Measurements from ENCODE around the gene RABAC1. TPM values are rescaled to one million over a fixed set of nuclear protein-coding genes. Genes with fewer than 3 reads are reported as not detected.

The RABAC1 gene
- total and polyA plus RNA-seq, 2 of the 13 experiments (the other 11 are each of a cell fraction or from before 2014, with no cell fraction given): 37.4 to 74.0 TPM

- TF ChIP-seq, protein P1, sequence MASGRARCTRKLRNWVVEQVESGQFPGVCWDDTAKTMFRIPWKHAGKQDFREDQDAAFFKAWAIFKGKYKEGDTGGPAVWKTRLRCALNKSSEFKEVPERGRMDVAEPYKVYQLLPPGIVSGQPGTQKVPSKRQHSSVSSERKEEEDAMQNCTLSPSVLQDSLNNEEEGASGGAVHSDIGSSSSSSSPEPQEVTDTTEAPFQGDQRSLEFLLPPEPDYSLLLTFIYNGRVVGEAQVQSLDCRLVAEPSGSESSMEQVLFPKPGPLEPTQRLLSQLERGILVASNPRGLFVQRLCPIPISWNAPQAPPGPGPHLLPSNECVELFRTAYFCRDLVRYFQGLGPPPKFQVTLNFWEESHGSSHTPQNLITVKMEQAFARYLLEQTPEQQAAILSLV (CRISPR knock-in tag; IDR thresholded peaks at IDR 0.05; ENCODE audit: borderline replicate concordance): peak; percentile 4; the same call in 1 of the 2 replicates
- TF ChIP-seq SMARCC2 (IDR thresholded peaks at IDR 0.05) (no peak), SAFB2 (CRISPR knock-in tag; IDR thresholded peaks at IDR 0.05; ENCODE audit: borderline replicate concordance, low read depth) (no peak; the same call in 1 of the 2 replicates), TFE3 (CRISPR knock-in tag; IDR thresholded peaks at IDR 0.05) (no peak), LCORL (IDR thresholded peaks at IDR 0.05) (no peak), LCORL (CRISPR knock-in tag; IDR thresholded peaks at IDR 0.05) (0 out of 2 replicates have a peak, but pooled peaks have one; percentile 29), THAP8 (CRISPR knock-in tag; IDR thresholded peaks at IDR 0.05; ENCODE audit: borderline replicate concordance) (no peak), HDAC2 (CRISPR knock-in tag; IDR thresholded peaks at IDR 0.05) (no peak), ZSCAN9 (CRISPR knock-in tag; IDR thresholded peaks at IDR 0.05; ENCODE audit: borderline replicate concordance) (no peak), ZBTB38 (CRISPR knock-in tag; IDR thresholded peaks at IDR 0.05) (peak; percentile 50; the same call in 1 of the 2 replicates), SAP130 (CRISPR knock-in tag; IDR thresholded peaks at IDR 0.05; ENCODE audit: low read depth) (peak; percentile 65), PHF20 (CRISPR knock-in tag; IDR thresholded peaks at IDR 0.05) (0 out of 2 replicates have a peak, but pooled peaks have one; percentile 13), EED (CRISPR knock-in tag; IDR thresholded peaks at IDR 0.05) (peak; percentile 66; the same call in 1 of the 2 replicates), SSRP1 (CRISPR knock-in tag; IDR thresholded peaks at IDR 0.05) (no peak)
- TF ChIP-seq, protein P2, sequence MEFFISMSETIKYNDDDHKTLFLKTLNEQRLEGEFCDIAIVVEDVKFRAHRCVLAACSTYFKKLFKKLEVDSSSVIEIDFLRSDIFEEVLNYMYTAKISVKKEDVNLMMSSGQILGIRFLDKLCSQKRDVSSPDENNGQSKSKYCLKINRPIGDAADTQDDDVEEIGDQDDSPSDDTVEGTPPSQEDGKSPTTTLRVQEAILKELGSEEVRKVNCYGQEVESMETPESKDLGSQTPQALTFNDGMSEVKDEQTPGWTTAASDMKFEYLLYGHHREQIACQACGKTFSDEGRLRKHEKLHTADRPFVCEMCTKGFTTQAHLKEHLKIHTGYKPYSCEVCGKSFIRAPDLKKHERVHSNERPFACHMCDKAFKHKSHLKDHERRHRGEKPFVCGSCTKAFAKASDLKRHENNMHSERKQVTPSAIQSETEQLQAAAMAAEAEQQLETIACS (CRISPR knock-in tag; IDR thresholded peaks at IDR 0.05): no peak
- TF ChIP-seq, protein P3, sequence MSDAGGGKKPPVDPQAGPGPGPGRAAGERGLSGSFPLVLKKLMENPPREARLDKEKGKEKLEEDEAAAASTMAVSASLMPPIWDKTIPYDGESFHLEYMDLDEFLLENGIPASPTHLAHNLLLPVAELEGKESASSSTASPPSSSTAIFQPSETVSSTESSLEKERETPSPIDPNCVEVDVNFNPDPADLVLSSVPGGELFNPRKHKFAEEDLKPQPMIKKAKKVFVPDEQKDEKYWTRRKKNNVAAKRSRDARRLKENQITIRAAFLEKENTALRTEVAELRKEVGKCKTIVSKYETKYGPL (CRISPR knock-in tag; IDR thresholded peaks at IDR 0.05): no peak
- TF ChIP-seq, protein P4, sequence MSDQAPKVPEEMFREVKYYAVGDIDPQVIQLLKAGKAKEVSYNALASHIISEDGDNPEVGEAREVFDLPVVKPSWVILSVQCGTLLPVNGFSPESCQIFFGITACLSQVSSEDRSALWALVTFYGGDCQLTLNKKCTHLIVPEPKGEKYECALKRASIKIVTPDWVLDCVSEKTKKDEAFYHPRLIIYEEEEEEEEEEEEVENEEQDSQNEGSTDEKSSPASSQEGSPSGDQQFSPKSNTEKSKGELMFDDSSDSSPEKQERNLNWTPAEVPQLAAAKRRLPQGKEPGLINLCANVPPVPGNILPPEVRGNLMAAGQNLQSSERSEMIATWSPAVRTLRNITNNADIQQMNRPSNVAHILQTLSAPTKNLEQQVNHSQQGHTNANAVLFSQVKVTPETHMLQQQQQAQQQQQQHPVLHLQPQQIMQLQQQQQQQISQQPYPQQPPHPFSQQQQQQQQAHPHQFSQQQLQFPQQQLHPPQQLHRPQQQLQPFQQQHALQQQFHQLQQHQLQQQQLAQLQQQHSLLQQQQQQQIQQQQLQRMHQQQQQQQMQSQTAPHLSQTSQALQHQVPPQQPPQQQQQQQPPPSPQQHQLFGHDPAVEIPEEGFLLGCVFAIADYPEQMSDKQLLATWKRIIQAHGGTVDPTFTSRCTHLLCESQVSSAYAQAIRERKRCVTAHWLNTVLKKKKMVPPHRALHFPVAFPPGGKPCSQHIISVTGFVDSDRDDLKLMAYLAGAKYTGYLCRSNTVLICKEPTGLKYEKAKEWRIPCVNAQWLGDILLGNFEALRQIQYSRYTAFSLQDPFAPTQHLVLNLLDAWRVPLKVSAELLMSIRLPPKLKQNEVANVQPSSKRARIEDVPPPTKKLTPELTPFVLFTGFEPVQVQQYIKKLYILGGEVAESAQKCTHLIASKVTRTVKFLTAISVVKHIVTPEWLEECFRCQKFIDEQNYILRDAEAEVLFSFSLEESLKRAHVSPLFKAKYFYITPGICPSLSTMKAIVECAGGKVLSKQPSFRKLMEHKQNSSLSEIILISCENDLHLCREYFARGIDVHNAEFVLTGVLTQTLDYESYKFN (CRISPR knock-in tag; conservative IDR thresholded peaks at IDR 0.05): no peak
- TF ChIP-seq, protein P5, sequence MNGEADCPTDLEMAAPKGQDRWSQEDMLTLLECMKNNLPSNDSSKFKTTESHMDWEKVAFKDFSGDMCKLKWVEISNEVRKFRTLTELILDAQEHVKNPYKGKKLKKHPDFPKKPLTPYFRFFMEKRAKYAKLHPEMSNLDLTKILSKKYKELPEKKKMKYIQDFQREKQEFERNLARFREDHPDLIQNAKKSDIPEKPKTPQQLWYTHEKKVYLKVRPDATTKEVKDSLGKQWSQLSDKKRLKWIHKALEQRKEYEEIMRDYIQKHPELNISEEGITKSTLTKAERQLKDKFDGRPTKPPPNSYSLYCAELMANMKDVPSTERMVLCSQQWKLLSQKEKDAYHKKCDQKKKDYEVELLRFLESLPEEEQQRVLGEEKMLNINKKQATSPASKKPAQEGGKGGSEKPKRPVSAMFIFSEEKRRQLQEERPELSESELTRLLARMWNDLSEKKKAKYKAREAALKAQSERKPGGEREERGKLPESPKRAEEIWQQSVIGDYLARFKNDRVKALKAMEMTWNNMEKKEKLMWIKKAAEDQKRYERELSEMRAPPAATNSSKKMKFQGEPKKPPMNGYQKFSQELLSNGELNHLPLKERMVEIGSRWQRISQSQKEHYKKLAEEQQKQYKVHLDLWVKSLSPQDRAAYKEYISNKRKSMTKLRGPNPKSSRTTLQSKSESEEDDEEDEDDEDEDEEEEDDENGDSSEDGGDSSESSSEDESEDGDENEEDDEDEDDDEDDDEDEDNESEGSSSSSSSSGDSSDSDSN (CRISPR knock-in tag; IDR thresholded peaks at IDR 0.05): peak; percentile 57
Measured at GRCh38 chr19:41958367-41959055, 610 bp downstream of the RABAC1 start (continued).

All from HepG2 (cell line).